Right forelimb (tissue), 1 donor: ENCODE measurements around the gene FGF8.
"Not testable (repeated sequence)": the region's sequence is repeated elsewhere in the genome, so short reads cannot be mapped to it uniquely, and the experiment has no call there.

Source experiments
- DNase-seq: peaks from one replicate; pipeline ENCODE4 v3.0.0-alpha.2; 2018

FGF8 gene, protein sequence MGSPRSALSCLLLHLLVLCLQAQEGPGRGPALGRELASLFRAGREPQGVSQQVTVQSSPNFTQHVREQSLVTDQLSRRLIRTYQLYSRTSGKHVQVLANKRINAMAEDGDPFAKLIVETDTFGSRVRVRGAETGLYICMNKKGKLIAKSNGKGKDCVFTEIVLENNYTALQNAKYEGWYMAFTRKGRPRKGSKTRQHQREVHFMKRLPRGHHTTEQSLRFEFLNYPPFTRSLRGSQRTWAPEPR

DNA sequence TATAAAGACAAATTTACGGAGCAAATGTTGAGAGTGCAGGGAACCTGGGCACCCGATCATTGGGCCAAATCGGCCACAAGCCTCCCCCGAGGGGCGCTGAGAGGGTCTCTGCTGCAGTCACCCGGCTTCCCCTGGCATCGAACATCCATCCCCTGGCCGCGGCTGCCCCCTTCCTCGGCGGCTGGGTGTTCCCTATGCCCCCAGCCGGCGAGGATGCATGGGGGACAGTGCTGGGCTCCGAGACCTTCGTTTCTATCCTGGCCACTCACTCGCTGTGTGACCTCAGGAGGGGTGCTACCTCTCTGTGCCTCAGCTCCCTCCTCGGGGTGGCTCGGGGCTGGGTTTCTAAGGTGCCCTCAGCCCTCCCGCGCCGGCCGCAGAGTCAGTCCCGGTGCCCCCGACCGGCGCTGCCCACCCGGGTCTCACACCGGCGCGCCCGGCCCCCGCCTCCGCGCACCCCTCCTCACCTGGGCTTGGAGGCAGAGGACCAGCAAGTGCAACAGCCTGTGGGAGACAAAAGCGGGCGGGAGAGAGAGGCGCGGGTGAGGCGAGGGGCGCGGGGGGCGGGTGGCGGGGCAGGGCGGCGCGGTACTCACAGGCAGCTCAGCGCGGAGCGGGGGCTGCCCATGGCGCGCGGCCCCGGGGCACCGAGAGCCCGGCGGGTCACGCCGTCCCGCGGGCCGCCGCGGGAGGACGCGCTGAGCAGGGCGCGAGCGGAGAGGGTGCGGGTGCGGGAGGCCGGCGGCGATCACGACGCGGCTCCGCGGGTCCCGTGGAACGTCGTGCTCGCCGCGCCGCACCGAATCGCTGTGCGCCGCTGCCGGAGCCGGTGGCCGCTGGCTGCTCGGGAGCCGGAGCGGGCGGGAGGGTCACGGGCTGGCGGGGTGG lies at the start of gene FGF8:
Gene FGF8, minus strand, starts transcription at position 842 of the 888 bp plus-strand sequence. Its CDS starts 214 bp downstream, at position 628.
- DNase-seq, result no peak

DNA sequence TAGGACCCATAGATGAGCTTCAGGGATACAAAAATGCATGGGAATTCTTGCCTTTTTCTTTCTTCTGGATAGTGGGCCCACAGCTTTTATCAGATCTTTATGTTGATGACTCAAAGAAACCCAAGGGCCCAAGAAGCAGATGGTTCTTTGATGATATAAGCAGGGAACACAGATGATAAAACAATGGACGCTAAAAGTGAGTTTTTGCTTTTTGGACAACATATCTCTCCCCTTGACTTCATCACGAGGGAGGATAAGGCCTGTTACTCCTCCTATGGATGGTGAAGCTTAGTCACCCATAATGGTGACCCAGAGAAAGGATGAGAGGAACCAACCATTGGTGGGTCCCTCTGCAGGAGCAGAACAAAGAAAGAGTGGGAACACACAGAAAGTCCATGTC lies 48.8 kb upstream of the FGF8 start:
- no peak for DNase-seq

DNA sequence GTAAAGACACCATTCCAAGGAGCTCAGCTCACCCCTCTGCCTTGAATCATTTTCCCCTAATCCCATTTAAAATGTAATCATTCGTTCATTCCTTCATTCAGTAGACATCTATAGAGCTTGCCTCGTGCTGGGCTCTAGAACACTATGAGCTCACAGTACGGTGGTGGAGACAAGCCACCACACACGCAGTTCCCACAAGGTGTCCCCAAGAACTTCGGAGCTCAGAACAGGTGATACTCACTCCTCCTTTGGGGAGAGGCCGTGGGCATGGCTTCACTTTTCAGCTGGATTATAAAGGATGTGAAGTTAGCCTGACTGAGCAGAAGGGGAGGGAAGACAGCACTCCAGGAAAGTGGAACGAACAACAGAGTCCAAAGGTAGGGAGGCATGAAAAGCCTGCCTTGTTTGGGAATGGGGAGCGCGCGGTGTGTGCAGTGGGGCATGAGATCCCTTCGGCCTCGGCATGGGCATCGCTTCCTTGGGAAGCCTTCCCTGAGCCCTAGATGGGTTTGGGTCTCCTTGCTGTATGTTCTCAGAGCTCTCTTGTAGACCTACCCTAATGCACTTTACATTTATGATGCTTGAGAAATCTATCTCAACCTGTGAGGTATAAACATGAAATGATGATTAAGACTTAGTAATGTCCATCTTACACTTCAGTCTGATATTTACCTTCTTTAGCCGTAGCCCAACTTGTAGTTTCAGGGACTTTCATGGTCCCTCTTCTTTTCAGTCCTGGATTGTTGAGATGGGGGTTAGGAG lies 43.1 kb upstream of the FGF8 start:
- DNase-seq, result no peak

DNA sequence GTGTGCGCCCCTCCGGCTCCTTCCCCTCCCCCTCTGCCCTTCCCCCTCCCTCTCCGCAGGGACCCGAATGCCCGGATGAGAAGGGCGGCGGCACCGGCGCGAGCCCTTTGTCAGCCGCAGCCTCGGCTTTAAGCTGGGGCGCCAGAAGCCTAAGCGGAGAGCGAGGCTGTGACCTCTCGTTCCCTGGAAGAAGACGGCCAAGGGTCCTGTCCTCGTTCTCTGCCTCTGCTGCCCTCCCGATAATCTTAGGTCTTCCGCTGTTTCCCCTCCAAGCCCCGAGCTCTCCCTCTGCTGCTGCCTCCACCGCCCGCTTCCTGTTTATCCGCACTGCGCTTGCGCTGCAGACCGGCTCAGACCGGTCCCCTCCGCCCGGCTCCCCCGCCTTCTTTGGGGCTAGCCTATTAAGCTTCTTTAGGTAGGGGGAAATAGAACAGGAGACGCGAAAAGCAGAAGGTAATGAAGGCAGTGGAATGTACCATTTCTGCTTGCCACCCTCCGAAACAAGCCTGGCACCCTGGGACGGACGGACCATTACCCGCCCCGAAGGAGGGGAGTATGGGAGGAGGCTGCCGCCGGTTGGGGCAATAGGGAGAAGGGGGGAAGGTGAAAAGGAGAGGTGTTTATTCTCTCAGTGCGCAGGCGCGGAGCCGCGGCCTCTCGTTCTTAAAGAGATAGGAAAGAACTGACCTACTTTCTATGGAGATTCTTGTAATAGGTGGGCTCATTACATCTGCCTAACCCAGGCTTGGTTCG lies 42.4 kb upstream of the FGF8 start, which contains the start of gene OGA:
Gene OGA, minus strand, starts transcription at position 326 of the 753 bp plus-strand sequence. CDS start 422 bp downstream, outside the sequence.
- DNase-seq, result peak; percentile 97

DNA sequence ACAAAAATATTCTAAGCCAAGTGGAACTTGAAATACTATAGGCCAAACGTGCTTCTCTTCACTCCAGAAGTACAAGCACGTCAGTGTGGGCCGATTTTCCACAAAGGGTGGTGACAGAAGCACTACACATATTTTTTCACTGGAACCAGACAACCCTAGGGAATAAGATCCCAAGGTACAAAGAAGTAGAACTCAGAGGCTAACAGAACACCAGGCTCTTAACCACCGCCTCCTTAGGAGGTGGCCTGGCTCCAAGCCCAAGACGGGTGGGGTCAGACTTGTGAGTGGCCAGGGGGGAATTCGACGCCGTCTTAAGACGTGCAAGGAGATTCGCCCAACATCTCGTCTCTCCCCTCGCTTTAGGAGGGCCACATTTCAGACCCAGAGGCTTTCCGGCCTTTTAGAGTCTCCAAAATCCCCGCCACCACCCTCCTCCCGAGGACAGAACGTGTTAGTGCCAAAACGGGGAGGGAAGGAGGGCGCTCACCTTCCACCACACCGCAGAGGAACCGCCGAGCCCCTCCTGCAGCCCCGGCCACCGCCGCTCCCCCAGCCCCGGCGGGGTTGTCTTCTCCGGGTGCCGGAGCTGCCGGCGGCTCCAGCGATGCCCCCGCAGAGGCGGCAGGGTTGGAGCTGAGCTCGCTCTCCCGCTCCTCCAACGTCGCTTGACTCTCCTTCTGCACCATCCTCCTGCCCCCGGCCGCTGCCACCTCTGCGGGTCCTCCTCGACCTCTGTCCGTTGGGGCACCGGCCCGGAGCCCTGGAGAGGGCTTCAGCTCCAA lies 41.6 kb upstream of the FGF8 start:
- DNase-seq, result peak; percentile 88

DNA sequence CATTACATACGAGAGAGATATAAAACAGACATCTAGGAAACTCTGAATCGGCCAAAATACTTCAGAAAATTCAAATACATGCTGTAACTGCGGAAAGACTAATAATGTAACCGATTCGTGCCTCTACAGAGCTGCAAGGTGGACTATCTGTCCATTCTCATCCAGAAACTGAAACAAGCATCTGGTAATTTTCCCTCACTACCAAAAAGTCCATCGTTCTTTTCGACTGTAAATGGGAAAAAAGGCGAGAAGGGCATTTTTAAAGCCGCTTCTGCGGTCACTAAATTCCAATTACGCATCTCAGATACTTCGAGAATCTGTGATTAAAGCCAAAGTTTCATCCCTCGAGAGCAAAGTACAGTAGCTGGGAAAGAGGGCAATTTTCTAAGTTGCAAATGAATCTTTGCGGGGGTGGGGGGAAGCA lies 41.0 kb upstream of the FGF8 start:
- no peak for DNase-seq

DNA sequence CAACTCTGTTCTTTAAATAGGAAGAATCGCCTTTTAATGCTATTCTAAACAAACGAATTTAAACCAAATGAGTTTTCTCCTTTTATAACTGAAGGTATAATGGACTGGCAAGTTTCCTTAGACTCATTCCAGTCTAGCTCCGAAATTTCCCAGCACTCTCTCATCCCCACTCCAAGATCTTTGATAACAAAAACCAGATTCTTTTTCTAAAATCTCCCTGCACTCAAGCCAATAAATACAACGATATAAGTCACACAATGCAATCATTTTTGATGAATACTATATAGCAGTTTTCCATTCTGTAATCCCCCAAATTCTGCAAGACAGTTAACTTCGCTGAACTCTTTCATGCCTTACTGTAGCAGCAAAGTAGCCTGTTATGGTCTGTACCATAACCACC lies 40.5 kb upstream of the FGF8 start:
- no peak for DNase-seq

DNA sequence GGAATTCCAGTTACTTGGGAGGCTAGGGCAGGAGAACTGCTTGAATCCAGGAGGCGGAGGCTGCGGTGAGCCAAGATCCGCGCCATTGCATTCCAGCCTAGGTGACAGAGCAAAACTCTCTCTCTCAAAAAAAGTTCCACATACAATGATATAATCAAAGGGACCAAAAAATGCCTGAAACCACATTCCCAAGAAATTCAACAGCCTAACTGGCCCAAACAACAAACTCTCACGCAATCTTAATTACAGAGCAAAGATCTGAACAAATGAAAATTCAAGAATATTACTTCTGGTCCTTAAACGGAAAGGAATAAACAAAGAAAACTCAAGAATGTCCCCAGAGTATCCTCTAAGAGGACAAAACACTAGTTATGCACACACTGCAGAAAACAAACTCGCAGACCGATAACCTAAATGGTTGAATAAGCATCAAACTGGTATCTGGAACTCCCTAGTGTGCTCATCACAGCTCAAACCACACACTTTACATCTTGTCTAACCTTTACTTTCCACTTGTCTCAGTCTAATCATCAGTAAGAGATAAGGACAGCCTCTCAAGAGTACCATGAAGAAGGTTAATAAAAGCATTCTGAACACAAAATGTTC lies 38.7 kb upstream of the FGF8 start:
- no peak for DNase-seq

DNA sequence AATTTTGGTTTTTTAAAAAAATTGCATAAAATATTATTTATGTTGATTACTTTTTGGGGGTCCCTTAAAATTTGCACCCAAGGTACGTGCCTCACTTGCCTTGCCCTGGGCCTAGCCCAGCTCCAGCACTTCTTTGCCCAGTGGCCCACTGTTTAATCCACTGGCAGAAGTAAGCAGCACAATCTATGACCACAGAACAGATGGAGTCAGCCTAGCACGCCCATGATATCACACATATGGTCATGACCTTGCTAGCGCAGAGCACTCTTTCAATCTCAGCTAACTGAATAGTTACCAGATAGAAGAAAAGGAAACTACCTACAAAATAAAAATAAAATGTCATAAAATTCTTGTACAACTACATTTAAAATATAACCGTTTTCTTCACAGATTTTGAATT lies 36.7 kb upstream of the FGF8 start:
- no peak for DNase-seq

DNA sequence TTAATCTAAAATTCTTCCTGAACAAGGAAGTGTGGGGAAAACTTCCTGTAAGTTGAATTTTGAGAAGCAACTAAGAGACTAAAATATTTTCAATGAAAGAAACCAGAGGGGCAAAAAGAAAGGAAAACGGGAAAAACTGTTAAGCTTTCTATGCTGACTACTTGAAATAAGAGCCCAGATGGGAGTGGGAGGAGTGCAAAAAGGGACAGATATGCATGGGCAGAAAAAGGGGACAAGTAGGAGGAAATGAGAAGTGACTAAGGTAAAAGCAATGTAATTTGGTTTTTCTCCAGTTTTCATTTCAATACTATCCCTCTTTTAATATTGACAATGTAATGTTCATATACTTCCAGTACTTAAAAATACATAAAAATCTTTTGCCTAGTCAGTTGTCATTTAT lies 31.2 kb upstream of the FGF8 start:
- DNase-seq, result no peak

DNA sequence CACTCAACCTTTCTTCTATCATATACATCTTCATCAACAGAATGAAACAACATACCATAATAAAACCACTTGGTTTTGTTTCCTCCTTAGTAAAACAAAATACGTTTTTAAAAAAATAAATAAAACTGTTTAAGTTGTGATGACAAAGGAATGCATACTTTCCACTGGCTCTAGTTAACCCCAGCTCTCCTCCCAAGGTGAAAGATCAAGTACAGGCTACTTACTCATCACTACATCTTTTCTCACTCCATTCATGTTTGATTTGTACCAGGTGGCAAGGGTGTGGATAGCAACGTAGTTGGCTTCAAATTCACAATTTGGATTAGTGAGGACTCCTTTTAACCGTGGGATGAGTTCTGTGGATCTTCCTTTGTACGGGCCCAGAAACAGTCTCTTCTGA lies 27.6 kb upstream of the FGF8 start:
- no peak for DNase-seq

DNA sequence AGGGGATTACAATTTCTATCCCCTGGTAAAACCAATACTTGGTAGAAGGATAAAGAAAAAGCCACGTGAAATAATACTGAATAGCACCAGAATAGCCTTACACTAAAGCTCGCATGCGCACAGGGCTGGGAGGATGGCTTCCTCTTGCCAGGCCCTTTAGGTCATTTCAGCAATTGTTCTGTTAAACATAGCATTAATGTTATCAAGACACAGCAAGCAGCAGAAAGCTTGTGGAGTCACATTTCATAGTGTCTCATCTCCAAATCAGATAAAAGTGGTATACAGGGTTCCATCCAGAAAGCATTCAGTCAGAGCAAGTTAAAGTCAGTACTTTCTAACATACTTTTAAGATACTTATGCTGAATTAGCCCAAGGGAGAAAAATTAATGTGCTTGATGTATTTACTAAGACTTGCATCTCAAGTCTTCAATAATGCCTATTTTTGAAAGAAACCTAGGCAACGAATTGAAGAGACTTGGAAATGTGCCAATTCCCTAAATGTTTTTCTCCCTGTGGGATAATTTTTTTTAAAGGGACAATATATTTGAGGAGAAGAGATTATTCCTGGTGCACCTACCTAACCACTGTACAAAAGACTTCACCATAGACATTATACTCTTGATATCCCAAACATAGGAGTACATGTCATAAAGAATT lies 21.6 kb upstream of the FGF8 start:
- DNase-seq, result no peak

DNA sequence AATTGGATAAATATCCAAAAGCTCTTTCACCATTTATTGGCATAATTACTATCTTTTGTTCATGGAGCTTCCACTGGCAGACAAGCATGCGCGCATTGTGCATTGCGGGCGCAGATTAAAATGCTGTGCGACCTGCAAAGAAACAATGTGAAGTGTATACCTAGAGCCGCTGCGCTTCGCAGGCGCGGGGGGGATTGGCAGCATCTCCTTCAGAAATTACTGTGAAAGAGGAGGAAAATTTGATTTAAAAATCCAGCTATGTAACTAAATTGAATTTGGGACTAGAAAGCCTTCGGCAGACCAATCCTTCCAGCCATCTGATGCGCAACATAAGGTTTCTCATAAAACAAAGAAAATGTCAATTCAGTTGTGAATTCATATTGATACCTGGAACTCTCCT lies 17.6 kb upstream of the FGF8 start:
- DNase-seq, result no peak

DNA sequence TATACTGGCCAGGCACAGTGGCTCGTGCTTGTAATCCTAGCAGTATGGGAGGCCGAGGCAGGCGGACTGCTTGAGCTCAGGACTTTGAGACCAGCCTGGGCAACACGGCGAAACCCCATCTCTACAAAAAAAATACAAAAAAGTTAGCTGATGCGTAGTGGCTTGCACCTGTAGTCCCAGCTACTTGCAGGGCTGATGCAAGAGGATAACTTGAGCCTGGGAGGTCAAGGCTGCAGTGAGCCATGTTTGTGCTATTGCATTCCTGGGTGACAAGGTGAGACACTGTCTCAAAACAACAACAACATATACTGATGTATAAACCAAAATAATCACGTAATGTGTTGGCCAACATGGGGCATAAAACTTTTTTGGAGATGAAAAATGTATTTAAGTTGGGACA lies 13.8 kb upstream of the FGF8 start:
- no peak for DNase-seq

DNA sequence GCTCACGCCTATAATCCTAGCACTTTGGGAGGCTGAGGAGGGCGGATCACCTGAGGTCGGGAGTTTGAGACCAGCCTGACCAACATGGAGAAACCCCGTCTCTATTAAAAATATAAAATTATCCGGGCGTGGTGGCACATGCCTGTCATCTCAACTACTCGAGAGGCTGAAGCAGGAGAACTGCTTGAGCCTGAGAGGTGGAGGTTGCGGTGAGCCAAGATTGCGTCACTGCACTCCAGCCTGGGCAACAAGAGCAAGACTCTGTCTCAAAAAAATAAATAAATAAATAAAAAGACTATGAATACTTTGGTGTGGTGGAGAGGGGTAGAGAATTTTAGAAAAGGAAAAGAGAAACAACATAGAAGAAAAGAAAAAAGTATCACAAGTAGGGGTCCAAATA lies 13.3 kb upstream of the FGF8 start:
- DNase-seq, result not testable (repeated sequence)

DNA sequence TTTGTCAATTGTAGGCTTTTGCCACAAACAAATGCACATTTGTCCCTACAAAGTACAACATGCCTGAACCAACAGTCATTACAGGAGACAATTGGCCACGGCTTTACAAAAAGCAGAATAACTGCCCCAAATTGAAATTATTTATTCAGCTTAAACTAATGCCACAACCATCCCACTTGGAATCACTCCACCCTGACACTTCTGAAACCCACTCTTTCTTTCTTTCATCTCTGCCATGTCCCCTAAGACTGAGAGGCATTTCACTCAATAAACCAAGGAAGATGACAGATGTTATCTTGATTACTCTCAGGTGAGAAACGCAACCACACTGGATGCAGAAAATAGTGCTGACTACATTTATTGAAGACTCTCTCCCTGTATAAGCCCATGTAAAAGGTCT lies 9.9 kb upstream of the FGF8 start:
- DNase-seq, result no peak

DNA sequence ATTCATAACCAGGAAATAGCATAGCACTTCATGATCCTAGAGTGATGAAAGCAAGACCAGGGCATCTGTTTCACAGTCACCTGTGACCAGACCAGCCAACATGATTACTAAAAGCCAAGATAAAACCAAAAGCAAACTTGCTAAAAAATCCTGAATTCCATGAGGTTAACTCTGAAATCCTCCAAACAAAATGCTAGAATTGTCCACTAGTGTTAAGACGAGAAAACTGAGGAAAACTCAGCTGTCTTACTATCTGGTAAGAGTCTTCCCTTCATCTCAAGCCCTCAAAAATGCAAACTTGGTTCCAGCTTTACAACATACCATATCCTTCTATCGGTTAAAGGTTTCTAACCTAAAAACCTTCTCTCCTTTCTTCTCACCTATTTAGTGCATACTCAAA lies 8.6 kb upstream of the FGF8 start:
- no peak for DNase-seq

DNA sequence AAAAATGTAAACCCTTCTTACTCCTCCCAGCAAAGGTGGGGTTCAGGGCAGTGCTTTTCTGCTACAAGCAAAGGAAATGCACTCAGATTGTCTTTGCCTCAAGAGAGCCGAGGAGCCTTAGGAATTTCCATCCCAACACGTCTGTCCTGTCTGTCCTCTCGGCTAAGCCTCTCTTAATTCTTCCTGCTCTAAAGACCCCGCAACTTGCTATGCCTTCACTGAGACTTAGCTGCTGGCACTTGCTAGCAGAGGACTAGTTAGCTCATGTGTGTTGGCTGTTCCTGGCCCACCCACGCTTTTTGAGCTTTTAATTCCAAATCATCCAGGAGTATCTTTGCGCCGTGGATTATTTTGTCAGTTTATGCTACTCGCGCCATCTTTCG lies 7.8 kb upstream of the FGF8 start:
- no peak for DNase-seq

DNA sequence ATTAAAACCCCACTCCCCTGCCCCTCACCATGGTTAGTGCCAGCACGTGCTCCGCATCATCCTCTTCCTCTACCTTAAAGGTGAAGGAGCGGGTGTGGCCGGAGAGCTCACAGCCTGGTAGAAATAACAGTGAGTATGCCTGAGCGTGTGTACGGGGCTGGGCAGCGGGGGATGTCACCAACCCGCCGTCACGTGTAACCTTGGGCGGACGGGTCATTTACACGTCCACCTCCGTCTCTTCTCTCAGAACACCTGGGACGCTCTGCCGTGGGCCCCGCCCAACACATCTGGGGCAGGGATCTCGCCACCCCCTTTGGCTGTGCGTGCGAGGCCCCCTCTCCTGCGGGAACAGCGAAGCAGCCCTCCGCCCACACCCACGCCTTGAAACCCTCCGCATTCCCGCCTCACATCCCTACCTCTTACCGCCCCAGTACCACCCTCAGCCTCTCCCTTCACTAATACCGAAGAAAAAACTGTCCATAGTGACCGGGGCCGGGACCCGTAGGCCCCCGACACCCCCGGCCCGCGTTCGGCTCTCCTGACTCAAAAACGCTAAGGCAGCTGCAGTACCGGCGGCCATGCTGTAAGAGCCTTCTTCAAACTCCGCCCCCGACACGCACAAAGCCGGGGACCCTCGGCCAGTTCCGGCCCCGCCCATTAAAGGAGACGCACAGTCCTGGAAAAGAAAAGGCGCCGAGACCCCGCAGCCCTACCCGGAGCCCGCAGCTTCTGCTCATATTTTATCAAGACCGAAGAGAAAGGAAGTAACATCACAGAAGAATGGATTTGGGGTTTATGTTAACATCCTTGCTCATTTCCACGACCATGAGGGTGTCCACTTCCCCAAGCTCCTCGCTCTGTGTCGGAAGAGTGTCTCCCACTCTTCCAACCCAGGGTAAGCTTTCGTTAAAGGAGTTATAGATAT lies 7.2 kb upstream of the FGF8 start, which contains the start of gene NPM3:
Gene NPM3, minus strand, starts transcription at position 636 of the 925 bp plus-strand sequence. Its CDS starts 56 bp downstream, at position 580.
- peak; percentile 91 for DNase-seq
